Measurements from ENCODE around the gene SLC22A3. TPM values are rescaled to one million over a fixed set of nuclear protein-coding genes. Genes with fewer than 3 reads are reported as not detected.
A peak's percentile ranks its signal among the peaks of the same experiment; 100 is the strongest.

The SLC22A3 gene
- total and polyA plus RNA-seq, 2 of the 13 experiments (the other 11 are each of a cell fraction or from before 2014, with no cell fraction given): 12.0 to 31.5 TPM

DNA sequence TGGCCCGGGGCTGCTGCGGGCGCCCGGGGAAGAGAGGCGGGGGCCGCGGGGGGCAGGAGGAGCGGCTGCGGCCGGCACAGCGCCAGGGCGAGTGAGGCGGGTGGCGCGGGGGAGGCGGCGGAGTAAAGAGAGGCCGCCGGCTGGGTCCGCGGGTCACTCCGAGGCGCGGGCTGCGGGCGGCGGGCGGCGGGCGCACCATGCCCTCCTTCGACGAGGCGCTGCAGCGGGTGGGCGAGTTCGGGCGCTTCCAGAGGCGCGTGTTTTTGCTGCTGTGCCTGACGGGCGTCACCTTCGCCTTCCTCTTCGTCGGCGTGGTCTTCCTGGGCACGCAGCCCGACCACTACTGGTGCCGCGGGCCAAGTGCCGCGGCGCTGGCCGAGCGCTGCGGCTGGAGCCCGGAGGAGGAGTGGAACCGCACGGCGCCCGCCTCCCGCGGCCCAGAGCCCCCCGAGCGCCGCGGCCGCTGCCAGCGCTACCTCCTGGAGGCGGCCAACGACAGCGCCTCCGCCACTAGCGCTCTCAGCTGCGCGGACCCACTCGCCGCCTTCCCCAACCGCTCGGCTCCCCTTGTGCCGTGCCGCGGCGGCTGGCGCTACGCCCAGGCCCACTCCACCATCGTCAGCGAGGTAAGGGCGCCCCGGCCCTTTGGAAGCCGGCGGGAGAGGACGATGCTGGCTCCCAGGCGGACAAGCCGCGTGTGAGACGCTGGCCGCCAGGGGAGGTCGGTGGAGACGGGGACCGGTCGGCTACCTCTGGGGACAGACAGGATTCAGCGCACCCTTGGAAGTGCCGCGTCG, at the start of gene SLC22A3 (continued):
- TF ChIP-seq, protein P1, sequence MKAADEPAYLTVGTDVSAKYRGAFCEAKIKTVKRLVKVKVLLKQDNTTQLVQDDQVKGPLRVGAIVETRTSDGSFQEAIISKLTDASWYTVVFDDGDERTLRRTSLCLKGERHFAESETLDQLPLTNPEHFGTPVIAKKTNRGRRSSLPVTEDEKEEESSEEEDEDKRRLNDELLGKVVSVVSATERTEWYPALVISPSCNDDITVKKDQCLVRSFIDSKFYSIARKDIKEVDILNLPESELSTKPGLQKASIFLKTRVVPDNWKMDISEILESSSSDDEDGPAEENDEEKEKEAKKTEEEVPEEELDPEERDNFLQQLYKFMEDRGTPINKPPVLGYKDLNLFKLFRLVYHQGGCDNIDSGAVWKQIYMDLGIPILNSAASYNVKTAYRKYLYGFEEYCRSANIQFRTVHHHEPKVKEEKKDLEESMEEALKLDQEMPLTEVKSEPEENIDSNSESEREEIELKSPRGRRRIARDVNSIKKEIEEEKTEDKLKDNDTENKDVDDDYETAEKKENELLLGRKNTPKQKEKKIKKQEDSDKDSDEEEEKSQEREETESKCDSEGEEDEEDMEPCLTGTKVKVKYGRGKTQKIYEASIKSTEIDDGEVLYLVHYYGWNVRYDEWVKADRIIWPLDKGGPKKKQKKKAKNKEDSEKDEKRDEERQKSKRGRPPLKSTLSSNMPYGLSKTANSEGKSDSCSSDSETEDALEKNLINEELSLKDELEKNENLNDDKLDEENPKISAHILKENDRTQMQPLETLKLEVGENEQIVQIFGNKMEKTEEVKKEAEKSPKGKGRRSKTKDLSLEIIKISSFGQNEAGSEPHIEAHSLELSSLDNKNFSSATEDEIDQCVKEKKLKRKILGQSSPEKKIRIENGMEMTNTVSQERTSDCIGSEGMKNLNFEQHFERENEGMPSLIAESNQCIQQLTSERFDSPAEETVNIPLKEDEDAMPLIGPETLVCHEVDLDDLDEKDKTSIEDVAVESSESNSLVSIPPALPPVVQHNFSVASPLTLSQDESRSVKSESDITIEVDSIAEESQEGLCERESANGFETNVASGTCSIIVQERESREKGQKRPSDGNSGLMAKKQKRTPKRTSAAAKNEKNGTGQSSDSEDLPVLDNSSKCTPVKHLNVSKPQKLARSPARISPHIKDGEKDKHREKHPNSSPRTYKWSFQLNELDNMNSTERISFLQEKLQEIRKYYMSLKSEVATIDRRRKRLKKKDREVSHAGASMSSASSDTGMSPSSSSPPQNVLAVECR (CRISPR knock-in tag; IDR thresholded peaks at IDR 0.05; ENCODE audit: borderline replicate concordance): peak; percentile 51; the same call in 1 of the 2 replicates
- TF ChIP-seq ETV6 (CRISPR knock-in tag; conservative IDR thresholded peaks at IDR 0.05): 0 out of 2 replicates have a peak, but pooled peaks have one; percentile 22
- TF ChIP-seq ZNF629 (CRISPR knock-in tag; conservative IDR thresholded peaks at IDR 0.05): no peak
- peak; percentile 4; the same call in 1 of the 2 replicates for TF ChIP-seq POGZ (CRISPR knock-in tag; IDR thresholded peaks at IDR 0.05)
- TF ChIP-seq, protein P2, sequence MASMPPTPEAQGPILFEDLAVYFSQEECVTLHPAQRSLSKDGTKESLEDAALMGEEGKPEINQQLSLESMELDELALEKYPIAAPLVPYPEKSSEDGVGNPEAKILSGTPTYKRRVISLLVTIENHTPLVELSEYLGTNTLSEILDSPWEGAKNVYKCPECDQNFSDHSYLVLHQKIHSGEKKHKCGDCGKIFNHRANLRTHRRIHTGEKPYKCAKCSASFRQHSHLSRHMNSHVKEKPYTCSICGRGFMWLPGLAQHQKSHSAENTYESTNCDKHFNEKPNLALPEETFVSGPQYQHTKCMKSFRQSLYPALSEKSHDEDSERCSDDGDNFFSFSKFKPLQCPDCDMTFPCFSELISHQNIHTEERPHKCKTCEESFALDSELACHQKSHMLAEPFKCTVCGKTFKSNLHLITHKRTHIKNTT (CRISPR knock-in tag; IDR thresholded peaks at IDR 0.05): no peak
- TF ChIP-seq MTF1 (CRISPR knock-in tag; IDR thresholded peaks at IDR 0.05): no peak
- TF ChIP-seq, protein P3, sequence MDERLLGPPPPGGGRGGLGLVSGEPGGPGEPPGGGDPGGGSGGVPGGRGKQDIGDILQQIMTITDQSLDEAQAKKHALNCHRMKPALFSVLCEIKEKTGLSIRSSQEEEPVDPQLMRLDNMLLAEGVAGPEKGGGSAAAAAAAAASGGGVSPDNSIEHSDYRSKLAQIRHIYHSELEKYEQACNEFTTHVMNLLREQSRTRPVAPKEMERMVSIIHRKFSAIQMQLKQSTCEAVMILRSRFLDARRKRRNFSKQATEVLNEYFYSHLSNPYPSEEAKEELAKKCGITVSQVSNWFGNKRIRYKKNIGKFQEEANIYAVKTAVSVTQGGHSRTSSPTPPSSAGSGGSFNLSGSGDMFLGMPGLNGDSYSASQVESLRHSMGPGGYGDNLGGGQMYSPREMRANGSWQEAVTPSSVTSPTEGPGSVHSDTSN (CRISPR knock-in tag; IDR thresholded peaks at IDR 0.05): no peak
- no peak; a peak in 1 of 4 replicates for TF ChIP-seq REST (IDR thresholded peaks at IDR 0.05; ENCODE audit: borderline replicate concordance in 1 of 2, low read depth in 1 of 2, low read length in 2 of 2)
- no peak for TF ChIP-seq ZNF850 (CRISPR knock-in tag; conservative IDR thresholded peaks at IDR 0.05)
- no peak for TF ChIP-seq CSRNP1 (CRISPR knock-in tag; IDR thresholded peaks at IDR 0.05)
- no peak for TF ChIP-seq CEBPG (CRISPR knock-in tag; IDR thresholded peaks at IDR 0.05)
- TF ChIP-seq ZNF260 (CRISPR knock-in tag; IDR thresholded peaks at IDR 0.05; ENCODE audit: borderline replicate concordance, low read depth): no peak
- no peak for TF ChIP-seq ZNF496 (CRISPR knock-in tag; IDR thresholded peaks at IDR 0.05; ENCODE audit: insufficient replicate concordance)
- TF ChIP-seq ZBTB25 (CRISPR knock-in tag; IDR thresholded peaks at IDR 0.05): no peak
- no peak for TF ChIP-seq KDM5B (CRISPR knock-in tag; IDR thresholded peaks at IDR 0.05; ENCODE audit: borderline replicate concordance)

All from HepG2 (cell line).